Measurements from ENCODE around the gene PSMF1. TPM values are rescaled to one million over a fixed set of nuclear protein-coding genes. Genes with fewer than 3 reads are reported as not detected.

Gene PSMF1
- total RNA-seq, 1 experiment from 2014 or later, result 153 TPM

DNA sequence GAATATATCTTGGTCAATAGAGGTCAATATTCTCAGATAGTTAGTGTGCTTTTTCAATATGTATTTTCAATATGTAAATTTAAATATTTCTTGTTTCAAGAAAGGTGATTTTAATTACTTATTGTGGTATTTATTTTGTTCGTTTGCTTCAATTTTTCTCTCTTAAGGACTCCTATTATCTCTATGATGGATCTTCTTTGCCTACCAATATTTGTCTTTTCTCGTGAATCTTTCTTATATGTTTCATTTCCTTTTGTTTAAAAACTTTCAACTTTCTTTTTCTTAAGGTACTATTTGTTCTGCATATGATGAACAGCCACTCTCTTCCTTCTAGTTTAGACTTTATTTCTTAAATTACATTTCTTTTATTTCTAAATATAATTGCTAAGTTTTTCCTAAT is 46.1 kb upstream of the PSMF1 start:
- H3K9me3 ChIP-seq (ENCODE audit: control insufficient read depth in 1 of 2, insufficient read depth in 1 of 2, low read depth in 1 of 2, low read length in 2 of 2), result no peaks in the 10 kb centered on the region
- H3K36me3 ChIP-seq (ENCODE audit: control insufficient read depth in 1 of 2, insufficient read depth in 2 of 2, low read length in 2 of 2), result no peaks in the 10 kb centered on the region
- intact Hi-C loops (cut with micrococcal nuclease), result no loop called here
- H3K9me2 ChIP-seq (ENCODE audit: insufficient read depth), result no peaks in the 10 kb centered on the region
- H3K79me2 ChIP-seq (ENCODE audit: insufficient read depth, low read length), result no peaks in the 10 kb centered on the region
- no peak overlapping the region for H3K4me3 ChIP-seq (replicated peaks in 1 of 2; ENCODE audit: low read depth in 1 of 2, low read length in 2 of 2)
- ChIA-PET CTCF (no interaction called here), POLR2A (no interaction called here), RAD21 (ENCODE audit: low non-redundant PET in 1 of 2, low total read pairs in 2 of 2, uncharacterized antibody in 2 of 2, unreplicated experiment in 2 of 2) (no interaction called here)
- no peak overlapping the region for H3K27ac ChIP-seq (ENCODE audit: low read depth, low read length)
- H3K4me1 ChIP-seq (ENCODE audit: control insufficient read depth in 1 of 2, insufficient read depth in 2 of 2, low read length in 2 of 2), result no peaks in the 10 kb centered on the region
- no peaks in the 10 kb centered on the region for H3K27me3 ChIP-seq (ENCODE audit: insufficient read depth, low read length)
- H3K9ac ChIP-seq (ENCODE audit: low read length), result no peak overlapping the region
- no peak for TF ChIP-seq SP1 (IDR thresholded peaks at IDR 0.05; ENCODE audit: low read depth)
- TF ChIP-seq POLR2AphosphoS5 (IDR thresholded peaks at IDR 0.05; ENCODE audit: low read depth, low read length), result no peak
- TF ChIP-seq EZH2phosphoT487 (IDR thresholded peaks at IDR 0.05; ENCODE audit: borderline replicate concordance), result no peak
- TF ChIP-seq ZFX (IDR thresholded peaks at IDR 0.05), result no peak
- TF ChIP-seq, protein P1, sequence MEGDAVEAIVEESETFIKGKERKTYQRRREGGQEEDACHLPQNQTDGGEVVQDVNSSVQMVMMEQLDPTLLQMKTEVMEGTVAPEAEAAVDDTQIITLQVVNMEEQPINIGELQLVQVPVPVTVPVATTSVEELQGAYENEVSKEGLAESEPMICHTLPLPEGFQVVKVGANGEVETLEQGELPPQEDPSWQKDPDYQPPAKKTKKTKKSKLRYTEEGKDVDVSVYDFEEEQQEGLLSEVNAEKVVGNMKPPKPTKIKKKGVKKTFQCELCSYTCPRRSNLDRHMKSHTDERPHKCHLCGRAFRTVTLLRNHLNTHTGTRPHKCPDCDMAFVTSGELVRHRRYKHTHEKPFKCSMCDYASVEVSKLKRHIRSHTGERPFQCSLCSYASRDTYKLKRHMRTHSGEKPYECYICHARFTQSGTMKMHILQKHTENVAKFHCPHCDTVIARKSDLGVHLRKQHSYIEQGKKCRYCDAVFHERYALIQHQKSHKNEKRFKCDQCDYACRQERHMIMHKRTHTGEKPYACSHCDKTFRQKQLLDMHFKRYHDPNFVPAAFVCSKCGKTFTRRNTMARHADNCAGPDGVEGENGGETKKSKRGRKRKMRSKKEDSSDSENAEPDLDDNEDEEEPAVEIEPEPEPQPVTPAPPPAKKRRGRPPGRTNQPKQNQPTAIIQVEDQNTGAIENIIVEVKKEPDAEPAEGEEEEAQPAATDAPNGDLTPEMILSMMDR (IDR thresholded peaks at IDR 0.05 in 2 of 3, conservative IDR thresholded peaks at IDR 0.05 in 1 of 3; ENCODE audit: borderline replicate concordance in 1 of 3, insufficient read depth in 1 of 3, low read depth in 2 of 3, low read length in 2 of 3), result no peak
- TF ChIP-seq ZNF274 (IDR thresholded peaks at IDR 0.05; ENCODE audit: low read depth, low read length), result no peak
- no peak for TF ChIP-seq RAD21 (IDR thresholded peaks at IDR 0.05; ENCODE audit: low read depth)
- TF ChIP-seq TCF7L2 (IDR thresholded peaks at IDR 0.05; ENCODE audit: borderline replicate concordance, extremely low read depth, insufficient read depth, insufficient read length), result no peak
- no peak for TF ChIP-seq CBX3 (IDR thresholded peaks at IDR 0.05; ENCODE audit: low read depth)
- TF ChIP-seq, protein P2, sequence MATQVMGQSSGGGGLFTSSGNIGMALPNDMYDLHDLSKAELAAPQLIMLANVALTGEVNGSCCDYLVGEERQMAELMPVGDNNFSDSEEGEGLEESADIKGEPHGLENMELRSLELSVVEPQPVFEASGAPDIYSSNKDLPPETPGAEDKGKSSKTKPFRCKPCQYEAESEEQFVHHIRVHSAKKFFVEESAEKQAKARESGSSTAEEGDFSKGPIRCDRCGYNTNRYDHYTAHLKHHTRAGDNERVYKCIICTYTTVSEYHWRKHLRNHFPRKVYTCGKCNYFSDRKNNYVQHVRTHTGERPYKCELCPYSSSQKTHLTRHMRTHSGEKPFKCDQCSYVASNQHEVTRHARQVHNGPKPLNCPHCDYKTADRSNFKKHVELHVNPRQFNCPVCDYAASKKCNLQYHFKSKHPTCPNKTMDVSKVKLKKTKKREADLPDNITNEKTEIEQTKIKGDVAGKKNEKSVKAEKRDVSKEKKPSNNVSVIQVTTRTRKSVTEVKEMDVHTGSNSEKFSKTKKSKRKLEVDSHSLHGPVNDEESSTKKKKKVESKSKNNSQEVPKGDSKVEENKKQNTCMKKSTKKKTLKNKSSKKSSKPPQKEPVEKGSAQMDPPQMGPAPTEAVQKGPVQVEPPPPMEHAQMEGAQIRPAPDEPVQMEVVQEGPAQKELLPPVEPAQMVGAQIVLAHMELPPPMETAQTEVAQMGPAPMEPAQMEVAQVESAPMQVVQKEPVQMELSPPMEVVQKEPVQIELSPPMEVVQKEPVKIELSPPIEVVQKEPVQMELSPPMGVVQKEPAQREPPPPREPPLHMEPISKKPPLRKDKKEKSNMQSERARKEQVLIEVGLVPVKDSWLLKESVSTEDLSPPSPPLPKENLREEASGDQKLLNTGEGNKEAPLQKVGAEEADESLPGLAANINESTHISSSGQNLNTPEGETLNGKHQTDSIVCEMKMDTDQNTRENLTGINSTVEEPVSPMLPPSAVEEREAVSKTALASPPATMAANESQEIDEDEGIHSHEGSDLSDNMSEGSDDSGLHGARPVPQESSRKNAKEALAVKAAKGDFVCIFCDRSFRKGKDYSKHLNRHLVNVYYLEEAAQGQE (IDR thresholded peaks at IDR 0.05; ENCODE audit: low read depth), result no peak
- no peak for TF ChIP-seq SRF (IDR thresholded peaks at IDR 0.05; ENCODE audit: low read depth)
- TF ChIP-seq ELF1 (IDR thresholded peaks at IDR 0.05; ENCODE audit: borderline replicate concordance, low read depth), result no peak
- TF ChIP-seq MAX (IDR thresholded peaks at IDR 0.05), result no peak
- TF ChIP-seq POLR2A (IDR thresholded peaks at IDR 0.05; ENCODE audit: borderline replicate concordance, extremely low read depth, insufficient read depth, insufficient read length), result no peak
- no peak for TF ChIP-seq YY1 (IDR thresholded peaks at IDR 0.05; ENCODE audit: extremely low read depth, insufficient replicate concordance, low read depth, low read length)
- TF ChIP-seq EGR1 (IDR thresholded peaks at IDR 0.05; ENCODE audit: low read depth), result no peak
- BruUV-seq (replicated peaks), result no TSS peak
- H3K4me2 ChIP-seq (ENCODE audit: low read length), result no peak overlapping the region
- DNase-seq (ENCODE audit: low read depth, low spot score) (no peak), ATAC-seq (no peak)
- no peaks in the 10 kb centered on the region for H4K20me1 ChIP-seq (ENCODE audit: insufficient read depth)
- H2AFZ ChIP-seq (ENCODE audit: low read depth, low read length, poor library complexity, severe bottlenecking), result no peak overlapping the region
